Common myeloid progenitor, CD34-positive (primary cell): ENCODE data around the gene PMFBP1.

Experiments
- CTCF ChIA-PET: fragments of 350-600 bp; sonication (Branson Sonifier 250); formaldehyde crosslinking; loops from one replicate; lab custom pipeline; 2021; ENCODE audit warnings: antibody characterized with exemption; lab: Charles Lee
- POLR2A ChIA-PET: fragments of 350-600 bp; sonication (Branson Sonifier 250); formaldehyde crosslinking; loops from one replicate; lab custom pipeline; 2021; ENCODE audit warnings: antibody characterized with exemption; lab: Charles Lee
- DNase-seq, 3 donors: peaks; one replicate each; pipeline versions ENCODE4 v3.0.0 to v3.0.0-alpha.2; 2013
- H3K27ac ChIP-seq, 2 experiments: 1 replicate in 1 of 2; 2 replicates in 1 of 2; pipeline ENCODE4 v1.7.0; 2013; ENCODE audit warnings: inconsistent platforms in 2 of 2, low read length in 2 of 2, mild to moderate bottlenecking in 2 of 2, low read depth in 1 of 2, moderate library complexity in 1 of 2; ENCODE audit not compliant: severe bottlenecking in 2 of 2, insufficient read depth in 1 of 2, poor library complexity in 1 of 2
- H3K27me3 ChIP-seq, 5 experiments: replicated peaks in 2 of 5; 1 replicate in 3 of 5; 2 replicates in 2 of 5; pipeline versions ENCODE4 v1.6.1 to v1.7.0; 2013; ENCODE audit warnings: low read length in 4 of 5, mild to moderate bottlenecking in 2 of 5, moderate library complexity in 2 of 5, inconsistent platforms in 1 of 5; ENCODE audit not compliant: insufficient read depth in 5 of 5, control insufficient read depth in 4 of 5
- H3K36me3 ChIP-seq, 4 experiments: 1 replicate in 2 of 4; 2 replicates in 2 of 4; pipeline versions ENCODE4 v1.6.1 to v1.7.0; 2013; ENCODE audit warnings: low read length in 3 of 4, control low read depth in 1 of 4, mild to moderate bottlenecking in 1 of 4; ENCODE audit not compliant: control insufficient read depth in 4 of 4, insufficient read depth in 4 of 4
- H3K4me1 ChIP-seq, 4 experiments: 1 replicate in 3 of 4; 2 replicates in 1 of 4; pipeline versions ENCODE4 v1.6.1 to v1.7.1; 2013; ENCODE audit warnings: low read length in 3 of 4, mild to moderate bottlenecking in 3 of 4, control low read depth in 1 of 4, inconsistent platforms in 1 of 4, moderate library complexity in 1 of 4; ENCODE audit not compliant: control insufficient read depth in 4 of 4, insufficient read depth in 4 of 4; ENCODE audit errors: control extremely low read depth in 1 of 4
- H3K4me3 ChIP-seq, 7 experiments: 1 replicate in 4 of 7; 2 replicates in 3 of 7; pipeline versions ENCODE4 v1.5.1 to v1.7.0; 2013; ENCODE audit warnings: mild to moderate bottlenecking in 7 of 7, low read length in 6 of 7, moderate library complexity in 6 of 7, inconsistent platforms in 2 of 7, low read depth in 2 of 7, control low read depth in 1 of 7; ENCODE audit not compliant: insufficient read depth in 4 of 7, control insufficient read depth in 1 of 7; ENCODE audit errors: extremely low read depth in 1 of 7
- H3K9me3 ChIP-seq, 5 experiments: 1 replicate in 4 of 5; 2 replicates in 1 of 5; pipeline versions ENCODE4 v1.6.1 to v1.7.1; 2013; ENCODE audit warnings: low read length in 4 of 5, mild to moderate bottlenecking in 2 of 5, inconsistent platforms in 1 of 5, low read depth in 1 of 5, moderate library complexity in 1 of 5; ENCODE audit not compliant: control insufficient read depth in 4 of 5, insufficient read depth in 2 of 5; ENCODE audit errors: control extremely low read depth in 1 of 5
- WGBS: methylation state at CpG from one replicate; pipeline ENCODE4 v1.1.5; 2013; ENCODE audit not compliant: insufficient coverage; 5-methylcytosine and 5-hydroxymethylcytosine counted together

The PMFBP1 gene

GRCh38 chr16:72109966-72110530 is 61.9 kb downstream of the PMFBP1 start:
- Histone ChIP-seq H3K27me3 (no peaks in the 10 kb centered on the region), H3K4me3 (no peak overlapping the region), H3K27ac (no peak overlapping the region), H3K4me1 (no peaks in the 10 kb centered on the region), H3K9me3 (no peaks in the 10 kb centered on the region), H3K36me3 (peaks cover 32 to 88% (median 73%) of the 10 kb centered on the region in 4 experiments)
- 97% methylated on average over 10 of the region's 12 CpGs for WGBS
- DNase-seq = no peak
- POLR2A ChIA-PET = no interaction called here
- CTCF ChIA-PET = no interaction called here

- Histone ChIP-seq H3K36me3 (peaks cover 31 to 95% (median 80%) of the 10 kb centered on the region in 4 experiments), H3K4me1 (no peaks in the 10 kb centered on the region), H3K27ac (no peak overlapping the region), H3K27me3 (no peaks in the 10 kb centered on the region), H3K9me3 (no peaks in the 10 kb centered on the region), H3K4me3 (no peak overlapping the region)
- no peak for DNase-seq
- ChIA-PET CTCF (interaction anchor here (0.6 kb wide), 1 partner anchor 15 kb away, joined by 4 read pairs; no protein-coding TSS in a partner anchor), POLR2A (no interaction called here)
- WGBS = 97% methylated on average over 12 of the region's 12 CpGs
These were observed 62.7 kb downstream of the PMFBP1 start for GRCh38 chr16:72109300-72109699.

DNA sequence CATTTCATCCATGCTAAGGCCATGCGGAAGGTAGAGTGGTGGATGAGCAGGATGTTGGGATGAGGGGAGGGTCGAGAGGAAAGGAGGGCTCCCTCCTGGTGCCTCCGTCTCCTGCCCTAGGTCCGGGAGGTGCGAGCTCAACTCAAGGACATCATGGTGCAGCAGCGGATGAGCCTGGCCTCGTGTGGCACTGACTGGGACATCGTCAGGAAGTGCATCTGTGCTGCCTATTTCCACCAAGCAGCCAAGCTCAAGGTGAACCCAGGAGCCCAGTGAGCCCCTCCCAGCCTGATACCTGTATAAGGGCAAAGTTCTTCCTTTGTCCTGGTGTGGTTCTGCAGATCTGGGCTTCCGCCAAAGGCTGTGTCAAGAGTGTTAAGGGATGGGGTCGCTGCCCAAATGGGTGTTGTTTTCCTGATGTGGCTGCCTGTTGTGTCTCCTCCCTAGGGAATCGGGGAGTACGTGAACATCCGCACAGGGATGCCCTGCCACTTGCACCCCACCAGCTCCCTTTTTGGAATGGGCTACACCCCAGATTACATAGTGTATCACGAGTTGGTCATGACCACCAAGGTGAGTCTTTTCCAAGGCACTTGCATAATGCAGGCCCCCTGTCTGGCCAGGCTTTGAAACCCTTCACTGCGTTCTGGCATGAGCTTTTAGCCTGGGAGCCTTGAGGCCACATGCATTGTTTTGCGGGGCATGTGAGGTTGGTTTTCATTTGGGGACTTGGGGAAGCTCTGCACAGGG is 63.4 kb downstream of the PMFBP1 start:
- no peaks in the 10 kb centered on the region for H3K27me3 ChIP-seq
- ChIA-PET CTCF (interaction anchor here (0.6 to 2.1 kb wide), 2 partner anchors 16 kb away, joined by 4 to 5 read pairs; no protein-coding TSS in a partner anchor), POLR2A (no interaction called here)
- H3K27ac ChIP-seq = no peak overlapping the region
- 98% methylated on average over 13 of the region's 16 CpGs for WGBS
- DNase-seq = no peak
- H3K4me1 ChIP-seq = no peaks in the 10 kb centered on the region
- H3K9me3 ChIP-seq = no peaks in the 10 kb centered on the region
- H3K36me3 ChIP-seq = peaks cover 34 to 98% (median 87%) of the 10 kb centered on the region in 4 experiments
- no peak overlapping the region for H3K4me3 ChIP-seq

DNA sequence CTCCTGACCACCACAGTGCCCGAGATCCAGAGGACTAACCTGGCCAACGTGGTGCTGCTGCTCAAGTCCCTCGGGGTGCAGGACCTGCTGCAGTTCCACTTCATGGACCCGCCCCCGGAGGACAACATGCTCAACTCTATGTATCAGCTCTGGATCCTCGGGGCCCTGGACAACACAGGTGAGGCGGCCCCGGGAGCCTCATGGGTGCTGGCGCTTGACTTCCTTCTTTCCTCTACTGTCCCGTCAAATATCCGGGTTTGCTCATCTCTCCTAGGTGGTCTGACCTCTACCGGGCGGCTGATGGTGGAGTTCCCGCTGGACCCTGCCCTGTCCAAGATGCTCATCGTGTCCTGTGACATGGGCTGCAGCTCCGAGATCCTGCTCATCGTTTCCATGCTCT is 64.6 kb downstream of the PMFBP1 start:
- POLR2A ChIA-PET = no interaction called here
- H3K36me3 ChIP-seq = peaks cover 35 to 99% (median 92%) of the 10 kb centered on the region in 4 experiments
- H3K4me3 ChIP-seq = no peak overlapping the region
- no peak for DNase-seq
- WGBS = 99% methylated on average over 17 of the region's 17 CpGs
- CTCF ChIA-PET = interaction anchor here (2.1 kb wide), 1 partner anchor 18 kb away, joined by 5 read pairs; no protein-coding TSS in a partner anchor
- no peak overlapping the region for H3K27ac ChIP-seq
- no peaks in the 10 kb centered on the region for H3K9me3 ChIP-seq
- no peaks in the 10 kb centered on the region for H3K27me3 ChIP-seq
- H3K4me1 ChIP-seq = no peaks in the 10 kb centered on the region

DNA sequence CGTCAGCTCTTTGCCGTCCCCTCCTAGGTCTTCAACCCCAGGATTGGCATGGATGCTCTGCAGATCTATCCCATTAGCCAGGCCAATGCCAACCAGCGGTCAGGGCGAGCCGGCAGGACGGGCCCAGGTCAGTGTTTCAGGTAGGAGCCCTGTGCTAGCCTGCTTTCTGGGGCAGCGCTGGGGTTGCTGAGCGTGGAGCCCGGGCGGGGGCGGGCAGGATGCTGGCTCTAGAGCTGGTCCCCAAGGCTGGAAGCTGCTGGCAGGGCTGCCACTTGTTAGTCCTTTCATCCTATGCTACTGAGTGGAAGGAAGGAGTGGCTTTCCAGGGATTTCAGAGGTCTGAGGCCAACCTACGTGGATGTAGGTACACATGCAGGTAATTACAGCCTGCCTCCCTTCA is 66.0 kb downstream of the PMFBP1 start:
- H3K4me1 ChIP-seq = no peaks in the 10 kb centered on the region
- WGBS = 98% methylated on average over 12 of the region's 12 CpGs
- H3K36me3 ChIP-seq = peaks cover 39 to 99% (median 92%) of the 10 kb centered on the region in 4 experiments
- H3K27ac ChIP-seq = no peak overlapping the region
- H3K4me3 ChIP-seq = no peak overlapping the region
- H3K9me3 ChIP-seq = no peaks in the 10 kb centered on the region
- no peaks in the 10 kb centered on the region for H3K27me3 ChIP-seq
- ChIA-PET POLR2A (no interaction called here), CTCF (no interaction called here)
- no peak for DNase-seq

DNA sequence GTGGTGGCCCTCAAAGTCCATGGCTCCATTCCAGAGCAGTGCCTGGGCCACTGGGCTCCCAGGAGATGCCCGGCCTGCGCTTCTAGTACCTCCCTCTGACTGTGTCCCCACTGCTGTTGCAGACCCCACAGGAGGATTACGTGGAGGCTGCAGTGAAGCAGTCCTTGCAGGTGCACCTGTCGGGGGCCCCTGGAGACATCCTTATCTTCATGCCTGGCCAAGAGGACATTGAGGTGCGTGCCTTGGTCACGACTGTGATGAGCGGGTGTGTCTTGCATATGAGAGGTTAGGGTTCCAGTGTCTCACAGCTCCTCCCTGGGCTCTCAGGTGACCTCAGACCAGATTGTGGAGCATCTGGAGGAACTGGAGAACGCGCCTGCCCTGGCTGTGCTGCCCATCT is 67.0 kb downstream of the PMFBP1 start:
- no peak overlapping the region for H3K4me3 ChIP-seq
- H3K27me3 ChIP-seq = no peaks in the 10 kb centered on the region
- no peak overlapping the region for H3K27ac ChIP-seq
- WGBS = 99% methylated on average over 7 of the region's 9 CpGs
- DNase-seq = no peak
- POLR2A ChIA-PET = no interaction called here
- CTCF ChIA-PET = interaction anchor here (1.0 kb wide), 1 partner anchor 10 kb away, joined by 3 read pairs; no protein-coding TSS in a partner anchor
- no peaks in the 10 kb centered on the region for H3K4me1 ChIP-seq
- H3K36me3 ChIP-seq = peaks cover 38 to 99% (median 89%) of the 10 kb centered on the region in 4 experiments
- no peaks in the 10 kb centered on the region for H3K9me3 ChIP-seq

DNA sequence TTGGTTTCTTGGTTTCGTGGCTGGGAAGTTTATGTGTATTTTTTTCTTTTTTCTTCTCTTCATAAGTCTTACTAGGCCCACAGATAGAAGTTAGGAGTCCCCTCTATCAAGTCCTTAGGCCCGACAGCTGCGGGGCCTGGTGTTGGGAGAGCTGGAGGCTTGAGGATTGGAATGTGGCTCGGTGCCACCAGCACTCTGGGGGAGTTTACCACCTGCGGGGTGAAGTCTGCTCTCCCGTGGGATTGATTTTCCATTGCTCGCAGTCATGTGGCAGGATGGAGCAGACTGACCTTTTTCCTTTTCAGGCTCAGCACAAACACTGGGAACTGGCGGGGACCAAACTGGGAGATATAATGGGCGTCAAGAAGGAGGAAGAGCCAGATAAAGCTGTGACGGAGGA is 70.8 kb downstream of the PMFBP1 start:
- Histone ChIP-seq H3K27me3 (no peaks in the 10 kb centered on the region), H3K4me3 (no peak overlapping the region), H3K27ac (no peak overlapping the region), H3K4me1 (no peaks in the 10 kb centered on the region), H3K36me3 (peaks cover 33 to 99% (median 88%) of the 10 kb centered on the region in 4 experiments), H3K9me3 (no peaks in the 10 kb centered on the region)
- 98% methylated on average over 7 of the region's 10 CpGs for WGBS
- no peak for DNase-seq
- POLR2A ChIA-PET = no interaction called here
- CTCF ChIA-PET = interaction anchor here (5.5 kb wide), 1 partner anchor 33 kb away, joined by 33 read pairs; no protein-coding TSS in a partner anchor
